Measurements from ENCODE around the gene RFX7. TPM values are rescaled to one million over a fixed set of nuclear protein-coding genes. Genes with fewer than 3 reads are reported as not detected.
"Not testable (repeated sequence)": the region's sequence is repeated elsewhere in the genome, so short reads cannot be mapped to it uniquely, and the experiment has no call there.

Gene RFX7
- total and polyA plus RNA-seq, 2 donors (not counting 1 experiment from before 2014, with no cell fraction given), result 6.6 to 44.8 TPM

DNA sequence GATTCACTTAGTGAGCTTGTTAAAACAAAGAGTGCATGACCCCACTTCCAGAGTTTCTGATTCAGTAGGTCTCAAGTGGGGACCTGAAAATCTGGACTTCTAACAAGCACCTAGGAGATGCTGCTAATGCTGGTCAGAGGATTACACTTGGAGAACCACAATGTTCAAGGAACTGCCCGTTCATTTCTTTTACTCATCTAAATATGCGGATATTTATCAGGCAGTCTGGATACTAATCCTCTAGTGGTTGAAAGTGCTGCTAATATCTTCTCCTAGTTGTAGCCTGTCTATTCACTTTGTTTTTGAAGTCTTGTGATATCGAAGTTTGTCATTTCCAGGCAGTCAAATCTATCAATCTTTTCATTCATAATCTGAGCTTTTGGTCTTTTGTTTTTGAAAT is 86.8 kb downstream of the RFX7 start:
- CTCF ChIA-PET, result no interaction called here
- Mint-ChIP-seq H3K4me3 (no peak overlapping the region), H3K9me3 (ENCODE audit: insufficient read depth) (peaks cover 9% of the 10 kb centered on the region), H3K27me3 (no peaks in the 10 kb centered on the region), H3K4me1 (peaks cover 33% of the 10 kb centered on the region), H3K27ac (no peak overlapping the region)
- Histone ChIP-seq H3K9me3 (ENCODE audit: control extremely low read depth in 1 of 3, control insufficient read depth in 2 of 3, insufficient read depth in 1 of 3, low read length in 2 of 3) (peaks cover 0 to 6% (median 4%) of the 10 kb centered on the region in 3 donors), H3K4me2 (replicated peaks; ENCODE audit: low read depth, low read length, poor library complexity, severe bottlenecking) (no peak overlapping the region), H2AFZ (ENCODE audit: insufficient read depth, low read depth, low read length, poor library complexity, severe bottlenecking) (no peak overlapping the region), H4K20me1 (ENCODE audit: control insufficient read depth, insufficient read depth, low read length, poor library complexity, severe bottlenecking) (peaks cover 10% of the 10 kb centered on the region), H3K27ac (ENCODE audit: low read length in 2 of 2) (no peak overlapping the region), H3K36me3 (replicated peaks in 1 of 2; ENCODE audit: control extremely low read depth in 1 of 2, control insufficient read depth in 1 of 2, extremely low read depth in 1 of 2, insufficient read depth in 2 of 2, low read length in 1 of 2) (peaks cover 0 to 2% of the 10 kb centered on the region in 2 experiments), H3K9ac (ENCODE audit: low read length) (no peak overlapping the region), H3K27me3 (replicated peaks in 1 of 4; ENCODE audit: control extremely low read depth in 1 of 4, control insufficient read depth in 3 of 4, insufficient read depth in 4 of 4, low read length in 3 of 4) (no peaks in the 10 kb centered on the region), H3K79me2 (ENCODE audit: control insufficient read depth, insufficient read depth, low read length) (peaks cover 43% of the 10 kb centered on the region), H3K4me3 (ENCODE audit: control extremely low read depth in 1 of 5, extremely low read depth in 1 of 5, insufficient read depth in 1 of 5, low read depth in 2 of 5, low read length in 4 of 5) (no peak overlapping the region), H3K4me1 (ENCODE audit: control insufficient read depth in 2 of 2, insufficient read depth in 2 of 2, low read length in 2 of 2) (no peaks in the 10 kb centered on the region)
- ATAC-seq (ENCODE audit: low read depth), result no peak
- no peak for DNase-seq
- no peak for TF ChIP-seq EZH2 (IDR thresholded peaks at IDR 0.05; ENCODE audit: borderline replicate concordance, insufficient read depth, low read depth, low read length, poor library complexity, severe bottlenecking)
- TF ChIP-seq, protein P1, sequence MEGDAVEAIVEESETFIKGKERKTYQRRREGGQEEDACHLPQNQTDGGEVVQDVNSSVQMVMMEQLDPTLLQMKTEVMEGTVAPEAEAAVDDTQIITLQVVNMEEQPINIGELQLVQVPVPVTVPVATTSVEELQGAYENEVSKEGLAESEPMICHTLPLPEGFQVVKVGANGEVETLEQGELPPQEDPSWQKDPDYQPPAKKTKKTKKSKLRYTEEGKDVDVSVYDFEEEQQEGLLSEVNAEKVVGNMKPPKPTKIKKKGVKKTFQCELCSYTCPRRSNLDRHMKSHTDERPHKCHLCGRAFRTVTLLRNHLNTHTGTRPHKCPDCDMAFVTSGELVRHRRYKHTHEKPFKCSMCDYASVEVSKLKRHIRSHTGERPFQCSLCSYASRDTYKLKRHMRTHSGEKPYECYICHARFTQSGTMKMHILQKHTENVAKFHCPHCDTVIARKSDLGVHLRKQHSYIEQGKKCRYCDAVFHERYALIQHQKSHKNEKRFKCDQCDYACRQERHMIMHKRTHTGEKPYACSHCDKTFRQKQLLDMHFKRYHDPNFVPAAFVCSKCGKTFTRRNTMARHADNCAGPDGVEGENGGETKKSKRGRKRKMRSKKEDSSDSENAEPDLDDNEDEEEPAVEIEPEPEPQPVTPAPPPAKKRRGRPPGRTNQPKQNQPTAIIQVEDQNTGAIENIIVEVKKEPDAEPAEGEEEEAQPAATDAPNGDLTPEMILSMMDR (IDR thresholded peaks at IDR 0.05), result no peak
- POLR2A ChIA-PET, result no interaction called here
- no CpG with 5 or more reads among the region's 3 CpGs for WGBS (ENCODE audit: insufficient coverage)
- intact Hi-C loops (cut with micrococcal nuclease), result no loop called here

DNA sequence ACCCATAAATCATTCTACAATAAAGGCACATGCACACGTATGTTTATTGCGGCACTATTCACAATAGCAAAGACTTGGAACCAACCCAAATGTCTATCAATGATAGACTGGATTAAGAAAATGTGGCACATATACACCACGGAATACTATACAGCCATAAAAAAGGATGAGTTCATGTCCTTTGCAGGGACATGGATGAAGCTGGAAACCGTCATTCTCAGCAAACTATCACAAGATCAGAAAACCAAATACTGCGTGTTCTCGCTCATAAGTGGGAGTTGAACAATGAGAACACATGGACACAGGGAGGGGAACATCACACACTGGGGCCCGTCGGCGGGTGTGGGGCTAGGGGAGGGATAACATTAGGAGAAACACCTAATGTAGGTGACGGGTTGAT is 88.4 kb downstream of the RFX7 start:
- H4K20me1 ChIP-seq (ENCODE audit: control insufficient read depth, insufficient read depth, low read length, poor library complexity, severe bottlenecking); H3K4me3 Mint-ChIP-seq; H3K4me2 ChIP-seq (replicated peaks; ENCODE audit: low read depth, low read length, poor library complexity, severe bottlenecking); H3K27ac Mint-ChIP-seq; H3K9me3 ChIP-seq (ENCODE audit: control extremely low read depth in 1 of 3, control insufficient read depth in 2 of 3, insufficient read depth in 1 of 3, low read length in 2 of 3); H3K27me3 Mint-ChIP-seq; H3K27ac ChIP-seq (ENCODE audit: low read length in 2 of 2); ATAC-seq (ENCODE audit: low read depth); DNase-seq; CTCF ChIA-PET; POLR2A ChIA-PET; H2AFZ ChIP-seq (ENCODE audit: insufficient read depth, low read depth, low read length, poor library complexity, severe bottlenecking); H3K36me3 ChIP-seq (replicated peaks in 1 of 2; ENCODE audit: control extremely low read depth in 1 of 2, control insufficient read depth in 1 of 2, extremely low read depth in 1 of 2, insufficient read depth in 2 of 2, low read length in 1 of 2); H3K9ac ChIP-seq (ENCODE audit: low read length); H3K27me3 ChIP-seq (replicated peaks in 1 of 4; ENCODE audit: control extremely low read depth in 1 of 4, control insufficient read depth in 3 of 4, insufficient read depth in 4 of 4, low read length in 3 of 4); H3K4me3 ChIP-seq (ENCODE audit: control extremely low read depth in 1 of 5, extremely low read depth in 1 of 5, insufficient read depth in 1 of 5, low read depth in 2 of 5, low read length in 4 of 5); H3K9me3 Mint-ChIP-seq (ENCODE audit: insufficient read depth); intact Hi-C loops (cut with micrococcal nuclease); H3K4me1 ChIP-seq (ENCODE audit: control insufficient read depth in 2 of 2, insufficient read depth in 2 of 2, low read length in 2 of 2): not testable (repeated sequence)
- H3K4me1 Mint-ChIP-seq, result peaks cover 37% of the 10 kb centered on the region
- peaks cover 46% of the 10 kb centered on the region for H3K79me2 ChIP-seq (ENCODE audit: control insufficient read depth, insufficient read depth, low read length)
- WGBS (ENCODE audit: insufficient coverage), result 100% methylated on average over 3 of the region's 10 CpGs

DNA sequence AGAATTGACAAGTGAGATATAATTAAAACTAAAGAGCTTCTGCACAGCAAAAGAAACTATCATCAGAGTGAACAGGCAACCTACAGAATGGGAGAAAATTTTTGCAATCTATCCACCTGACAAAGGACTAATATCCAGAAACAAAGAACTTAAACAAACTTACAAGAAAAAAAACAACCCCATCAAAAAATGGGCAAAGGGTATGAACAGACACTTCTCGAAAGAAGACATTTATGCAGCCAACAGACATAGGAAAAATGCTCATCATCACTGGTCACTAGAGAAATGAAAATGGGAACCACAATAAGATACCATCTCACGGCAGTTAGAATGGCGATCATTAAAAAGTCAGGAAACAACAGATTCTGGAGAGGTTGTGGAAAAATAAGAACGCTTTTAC is 88.9 kb downstream of the RFX7 start:
- H3K27me3 Mint-ChIP-seq; H3K9ac ChIP-seq (ENCODE audit: low read length); CTCF ChIA-PET; ATAC-seq (ENCODE audit: low read depth); H3K9me3 ChIP-seq (ENCODE audit: control extremely low read depth in 1 of 3, control insufficient read depth in 2 of 3, insufficient read depth in 1 of 3, low read length in 2 of 3); H3K4me3 Mint-ChIP-seq; POLR2A ChIA-PET; intact Hi-C loops (cut with micrococcal nuclease); H3K36me3 ChIP-seq (replicated peaks in 1 of 2; ENCODE audit: control extremely low read depth in 1 of 2, control insufficient read depth in 1 of 2, extremely low read depth in 1 of 2, insufficient read depth in 2 of 2, low read length in 1 of 2); H3K27ac ChIP-seq (ENCODE audit: low read length in 2 of 2); H3K9me3 Mint-ChIP-seq (ENCODE audit: insufficient read depth); H4K20me1 ChIP-seq (ENCODE audit: control insufficient read depth, insufficient read depth, low read length, poor library complexity, severe bottlenecking); H3K4me1 ChIP-seq (ENCODE audit: control insufficient read depth in 2 of 2, insufficient read depth in 2 of 2, low read length in 2 of 2); DNase-seq; H3K27me3 ChIP-seq (replicated peaks in 1 of 4; ENCODE audit: control extremely low read depth in 1 of 4, control insufficient read depth in 3 of 4, insufficient read depth in 4 of 4, low read length in 3 of 4); H3K27ac Mint-ChIP-seq; H3K4me2 ChIP-seq (replicated peaks; ENCODE audit: low read depth, low read length, poor library complexity, severe bottlenecking); H3K4me3 ChIP-seq (ENCODE audit: control extremely low read depth in 1 of 5, extremely low read depth in 1 of 5, insufficient read depth in 1 of 5, low read depth in 2 of 5, low read length in 4 of 5); H2AFZ ChIP-seq (ENCODE audit: insufficient read depth, low read depth, low read length, poor library complexity, severe bottlenecking): not testable (repeated sequence)
- peaks cover 38% of the 10 kb centered on the region for H3K4me1 Mint-ChIP-seq
- no CpG with 5 or more reads among the region's 4 CpGs for WGBS (ENCODE audit: insufficient coverage)
- H3K79me2 ChIP-seq (ENCODE audit: control insufficient read depth, insufficient read depth, low read length), result peaks cover 51% of the 10 kb centered on the region
